WTC11 (cell line): ENCODE results near the gene PPFIBP1.

Experiments used
- CBFB ChIP-seq: sonication (generic); formaldehyde crosslinking; IDR thresholded peaks from 2 replicates; pipeline ENCODE4 v1.8.1; 2022; ENCODE audit warnings: mild to moderate bottlenecking, low read depth, missing genetic modification reagents
- CREM ChIP-seq: sonication (generic); formaldehyde crosslinking; IDR thresholded peaks from 2 replicates; pipeline ENCODE4 v1.8.1; 2022; ENCODE audit warnings: mild to moderate bottlenecking, missing genetic modification reagents, moderate library complexity

GRCh38 chr12:27573972-27574371 is 50.0 kb downstream of the PPFIBP1 start:
- TF ChIP-seq CBFB (CRISPR knock-in tag) (no peak), CREM (CRISPR knock-in tag) (no peak)
